Mesendoderm (in vitro differentiated cells): Measurements from ENCODE around the gene SLC16A4.

Source experiments
- DNase-seq: peaks from one replicate; pipeline ENCODE4 v3.0.0; 2013
- H2AK5ac ChIP-seq: 2 replicates; pipeline ENCODE4 v1.6.1; 2013; ENCODE audit warnings: low read length, inconsistent platforms
- H2BK120ac ChIP-seq: 2 replicates; pipeline ENCODE4 v1.6.1; 2013; ENCODE audit warnings: low read depth, mild to moderate bottlenecking, low read length, moderate library complexity, mixed read lengths
- H2BK15ac ChIP-seq: replicated peaks from 2 replicates; pipeline ENCODE4 v1.6.1; 2013; ENCODE audit warnings: low read depth, mild to moderate bottlenecking, moderate library complexity
- H2BK5ac ChIP-seq: 2 replicates; pipeline ENCODE4 v1.6.1; 2013; ENCODE audit warnings: low read length, inconsistent platforms
- H3K18ac ChIP-seq: 2 replicates; pipeline ENCODE4 v1.6.1; 2013; ENCODE audit warnings: mild to moderate bottlenecking, low read length, mixed read lengths
- H3K23ac ChIP-seq: one replicate; pipeline ENCODE4 v1.6.1; 2013; ENCODE audit warnings: low read length
- H3K27ac ChIP-seq: 2 replicates; pipeline ENCODE4 v1.5.1; 2013; ENCODE audit warnings: low read depth, mild to moderate bottlenecking, inconsistent platforms, low read length, moderate library complexity
- H3K27me3 ChIP-seq: 2 replicates; pipeline ENCODE4 v1.6.1; 2013; ENCODE audit warnings: low read length, control low read depth, mild to moderate bottlenecking, inconsistent platforms; ENCODE audit not compliant: insufficient read depth, poor library complexity
- H3K36me3 ChIP-seq: 2 replicates; pipeline ENCODE4 v1.6.1; 2013; ENCODE audit warnings: low read length, inconsistent platforms; ENCODE audit not compliant: control insufficient read depth, insufficient read depth
- H3K4ac ChIP-seq: one replicate; pipeline ENCODE4 v1.6.1; 2013; ENCODE audit warnings: low read depth, mild to moderate bottlenecking, low read length, moderate library complexity
- H3K4me1 ChIP-seq: 2 replicates; pipeline ENCODE4 v1.6.1; 2013; ENCODE audit warnings: low read depth, low read length, inconsistent platforms; ENCODE audit not compliant: control insufficient read depth
- H3K4me2 ChIP-seq: 2 replicates; pipeline ENCODE4 v1.6.1; 2013; ENCODE audit warnings: low read length
- H3K4me3 ChIP-seq: 2 replicates; pipeline ENCODE4 v1.5.1; 2013; ENCODE audit warnings: mild to moderate bottlenecking, low read length
- H3K56ac ChIP-seq: one replicate; pipeline ENCODE4 v1.6.1; 2013; ENCODE audit warnings: low read length
- H3K79me1 ChIP-seq: 2 replicates; pipeline ENCODE4 v1.6.1; 2013; ENCODE audit warnings: low read length, inconsistent platforms
- H3K79me2 ChIP-seq: 2 replicates; pipeline ENCODE4 v1.6.1; 2013; ENCODE audit warnings: mild to moderate bottlenecking, low read length; ENCODE audit not compliant: control insufficient read depth, insufficient read depth
- H3K9ac ChIP-seq: 2 replicates; pipeline ENCODE4 v1.6.1; 2013; ENCODE audit warnings: low read length, inconsistent platforms
- H4K5ac ChIP-seq: one replicate; pipeline ENCODE4 v1.6.1; 2013; ENCODE audit warnings: low read length
- H4K8ac ChIP-seq: one replicate; pipeline ENCODE4 v1.6.1; 2013; ENCODE audit warnings: low read depth, mild to moderate bottlenecking, control low read depth, low read length, moderate library complexity
- WGBS: extraction: QIAGEN DNeasy Blood & Tissue Kit; methylation state at CpG from one replicate; pipeline ENCODE4 v1.1.7; 2013; ENCODE audit warnings: low lambda C conversion rate, missing lambda C conversion rate; ENCODE audit not compliant: insufficient coverage; ENCODE audit errors: extremely low coverage; 5-methylcytosine and 5-hydroxymethylcytosine counted together

The SLC16A4 gene

DNA sequence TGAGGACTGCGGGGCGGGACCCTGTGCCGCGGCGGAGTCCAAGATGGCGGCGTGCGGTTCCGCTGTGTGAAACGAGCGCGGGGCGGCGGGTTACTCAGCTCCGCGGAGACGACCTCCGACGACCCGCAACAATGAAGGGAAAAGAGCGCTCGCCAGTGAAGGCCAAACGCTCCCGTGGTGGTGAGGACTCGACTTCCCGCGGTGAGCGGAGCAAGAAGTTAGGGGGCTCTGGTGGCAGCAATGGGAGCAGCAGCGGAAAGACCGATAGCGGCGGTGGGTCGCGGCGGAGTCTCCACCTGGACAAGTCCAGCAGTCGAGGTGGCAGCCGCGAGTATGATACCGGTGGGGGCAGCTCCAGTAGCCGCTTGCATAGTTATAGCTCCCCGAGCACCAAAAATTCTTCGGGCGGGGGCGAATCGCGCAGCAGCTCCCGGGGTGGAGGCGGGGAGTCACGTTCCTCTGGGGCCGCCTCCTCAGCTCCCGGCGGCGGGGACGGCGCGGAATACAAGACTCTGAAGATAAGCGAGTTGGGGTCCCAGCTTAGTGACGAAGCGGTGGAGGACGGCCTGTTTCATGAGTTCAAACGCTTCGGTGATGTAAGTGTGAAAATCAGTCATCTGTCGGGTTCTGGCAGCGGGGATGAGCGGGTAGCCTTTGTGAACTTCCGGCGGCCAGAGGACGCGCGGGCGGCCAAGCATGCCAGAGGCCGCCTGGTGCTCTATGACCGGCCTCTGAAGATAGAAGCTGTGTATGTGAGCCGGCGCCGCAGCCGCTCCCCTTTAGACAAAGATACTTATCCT is 51.2 kb downstream of the SLC16A4 start:
- H2BK5ac ChIP-seq = peak overlapping the region; percentile 92
- H3K4me1 ChIP-seq = peaks cover 8% of the 10 kb centered on the region
- peak overlapping the region; percentile 99 for H3K56ac ChIP-seq
- H2BK120ac ChIP-seq = peak overlapping the region; percentile 69
- peak overlapping the region; percentile 98 for H3K9ac ChIP-seq
- H2AK5ac ChIP-seq = no peak overlapping the region
- peak overlapping the region; percentile 89 for H3K4ac ChIP-seq
- WGBS = no CpG with 5 or more reads among the region's 77 CpGs
- H3K79me1 ChIP-seq = no peaks in the 10 kb centered on the region
- peak overlapping the region; percentile 84 for H3K27ac ChIP-seq
- no peak overlapping the region for H3K23ac ChIP-seq
- no peak overlapping the region for H4K8ac ChIP-seq
- peaks cover 51% of the 10 kb centered on the region for H3K79me2 ChIP-seq
- peak overlapping the region; percentile 88 for H3K4me2 ChIP-seq
- peaks cover 3% of the 10 kb centered on the region for H3K36me3 ChIP-seq
- no peaks in the 10 kb centered on the region for H3K27me3 ChIP-seq
- no peak overlapping the region for H4K5ac ChIP-seq
- peak overlapping the region; percentile 86 for H3K18ac ChIP-seq
- H2BK15ac ChIP-seq = no peak overlapping the region
- peak overlapping the region; percentile 98 for H3K4me3 ChIP-seq
- DNase-seq = peak; percentile 94

DNA sequence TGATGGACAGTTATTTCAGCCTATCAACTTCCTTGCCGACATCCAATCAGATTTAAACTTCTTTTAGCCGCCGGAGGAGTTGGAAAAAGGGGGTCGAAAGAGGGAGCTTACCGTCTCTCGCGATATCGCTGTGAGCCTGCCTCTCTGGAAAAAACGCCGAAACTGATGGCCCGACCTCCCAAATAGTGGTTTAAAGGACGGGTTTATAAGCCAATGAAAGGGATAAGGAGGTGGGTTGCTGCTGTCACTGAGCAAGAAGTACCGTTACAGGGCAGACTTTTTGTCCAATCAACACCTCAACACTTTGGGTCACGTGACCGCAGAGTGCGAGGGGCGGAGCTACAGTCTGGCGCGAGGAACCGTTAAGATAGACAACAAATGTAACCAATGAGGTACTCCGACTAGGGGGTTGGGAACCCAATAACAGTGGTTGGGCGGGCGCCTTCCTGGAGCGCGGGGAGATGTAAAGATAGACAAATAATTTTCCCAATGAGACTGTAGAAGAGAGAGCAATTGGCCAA is 51.9 kb downstream of the SLC16A4 start, which contains the start of gene RBM15:
TSS of gene RBM15 (plus strand) at position 492 of the 521 bp plus-strand sequence. CDS start at position 521, 29 bp downstream.
- peak; percentile 100 for DNase-seq
- peak within 1 kb of the TSS; percentile 88 for H3K4me2 ChIP-seq
- H3K18ac ChIP-seq = peak within 1 kb of the TSS; percentile 86
- H3K4me3 ChIP-seq = peak within 1 kb of the TSS; percentile 98
- peaks cover 46% of the 10 kb centered on the region for H3K79me2 ChIP-seq
- no CpG with 5 or more reads among the region's 25 CpGs for WGBS
- H3K36me3 ChIP-seq = peaks cover 3% of the 10 kb centered on the region
- H2AK5ac ChIP-seq = no peak within 1 kb of the TSS
- H2BK120ac ChIP-seq = peak within 1 kb of the TSS; percentile 69
- no peaks in the 10 kb centered on the region for H3K27me3 ChIP-seq
- no peak within 1 kb of the TSS for H3K23ac ChIP-seq
- peak within 1 kb of the TSS; percentile 91 for H3K27ac ChIP-seq
- peaks cover 8% of the 10 kb centered on the region for H3K4me1 ChIP-seq
- no peak within 1 kb of the TSS for H2BK15ac ChIP-seq
- H4K8ac ChIP-seq = no peak within 1 kb of the TSS
- H3K9ac ChIP-seq = peak within 1 kb of the TSS; percentile 98
- H3K4ac ChIP-seq = peak within 1 kb of the TSS; percentile 89
- no peaks in the 10 kb centered on the region for H3K79me1 ChIP-seq
- H2BK5ac ChIP-seq = peak within 1 kb of the TSS; percentile 92
- peak within 1 kb of the TSS; percentile 99 for H3K56ac ChIP-seq
- no peak within 1 kb of the TSS for H4K5ac ChIP-seq

DNA sequence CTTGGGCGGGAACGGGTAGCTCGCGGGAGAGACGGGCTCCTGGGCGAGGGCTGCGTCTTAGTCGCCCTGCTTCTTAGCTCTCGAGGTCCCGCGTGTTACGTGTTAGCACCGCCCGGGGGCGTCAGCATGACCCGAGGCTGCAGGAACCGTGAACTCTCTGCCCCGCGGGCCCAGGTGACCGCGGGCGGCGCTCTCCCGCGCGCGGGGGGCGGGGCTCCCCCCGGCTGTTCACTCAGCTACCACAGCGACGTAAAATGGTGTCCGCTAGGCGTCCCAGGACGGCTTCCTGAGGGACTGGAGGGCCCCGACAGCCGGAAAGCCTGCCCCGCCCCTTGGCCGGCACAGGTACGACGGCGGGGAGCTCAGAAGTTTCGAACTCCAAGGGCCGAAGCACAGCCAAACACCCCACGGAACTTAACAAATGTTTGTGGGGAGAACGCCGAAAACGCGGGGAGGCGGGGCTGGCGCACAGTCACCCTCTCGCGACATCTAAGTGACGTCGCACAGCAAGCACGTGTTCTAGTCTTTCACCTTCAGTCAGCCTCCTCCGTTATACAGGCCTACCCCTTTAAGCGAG is 52.4 kb downstream of the SLC16A4 start:
- Histone ChIP-seq H2BK120ac (no peak overlapping the region), H3K9ac (peak overlapping the region; percentile 81), H3K4me3 (peak overlapping the region; percentile 54), H2BK15ac (no peak overlapping the region), H2BK5ac (peak overlapping the region; percentile 3), H3K36me3 (peaks cover 3% of the 10 kb centered on the region), H3K27me3 (no peaks in the 10 kb centered on the region), H4K5ac (no peak overlapping the region), H3K56ac (peak overlapping the region; percentile 93), H3K79me1 (no peaks in the 10 kb centered on the region), H3K23ac (no peak overlapping the region), H3K4me2 (peak overlapping the region; percentile 76), H3K79me2 (peaks cover 40% of the 10 kb centered on the region), H3K4me1 (peaks cover 8% of the 10 kb centered on the region), H4K8ac (no peak overlapping the region), H3K27ac (peak overlapping the region; percentile 91), H3K18ac (peak overlapping the region; percentile 77), H3K4ac (peak overlapping the region; percentile 58), H2AK5ac (no peak overlapping the region)
- no peak for DNase-seq
- no CpG with 5 or more reads among the region's 57 CpGs for WGBS

DNA sequence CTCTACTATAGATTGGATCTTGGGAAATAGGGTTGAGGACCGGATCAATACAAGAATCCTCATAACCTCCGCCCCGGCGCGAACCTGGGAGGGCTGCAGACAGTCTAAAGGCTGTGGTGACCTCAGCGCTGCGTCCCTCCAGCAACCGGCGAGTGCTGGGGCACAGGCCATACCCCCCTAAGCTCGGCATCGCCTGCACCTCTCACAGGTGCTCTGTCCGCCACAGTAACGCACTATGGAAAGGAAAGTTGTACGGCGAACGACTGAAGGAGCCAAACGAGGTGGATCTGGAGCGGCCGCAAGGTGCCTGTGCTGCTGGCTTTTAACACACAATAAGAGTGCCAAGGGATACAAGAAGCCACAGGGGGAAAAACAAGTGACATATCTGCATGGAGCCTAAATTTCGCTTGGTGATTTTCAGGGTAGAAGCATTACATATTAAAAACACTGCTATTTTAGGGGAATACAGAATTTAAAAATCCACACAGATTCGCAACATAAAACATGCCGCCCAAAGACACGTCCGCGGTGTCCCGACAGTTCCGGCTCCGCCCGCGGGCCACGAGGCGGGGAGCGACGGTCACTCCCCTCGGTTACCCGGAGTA is 53.0 kb downstream of the SLC16A4 start:
- Histone ChIP-seq H3K56ac (peak overlapping the region; percentile 93), H3K23ac (no peak overlapping the region), H3K4me2 (peak overlapping the region; percentile 76), H3K18ac (peak overlapping the region; percentile 81), H3K27ac (peak overlapping the region; percentile 91), H3K36me3 (peaks cover 3% of the 10 kb centered on the region), H3K79me2 (peaks cover 34% of the 10 kb centered on the region), H4K8ac (no peak overlapping the region), H2AK5ac (no peak overlapping the region), H3K4ac (no peak overlapping the region), H3K27me3 (no peaks in the 10 kb centered on the region), H2BK15ac (no peak overlapping the region), H2BK5ac (peak overlapping the region; percentile 10), H3K9ac (peak overlapping the region; percentile 81), H2BK120ac (no peak overlapping the region), H4K5ac (no peak overlapping the region), H3K79me1 (no peaks in the 10 kb centered on the region), H3K4me3 (peak overlapping the region; percentile 54), H3K4me1 (peaks cover 8% of the 10 kb centered on the region)
- WGBS = no CpG with 5 or more reads among the region's 36 CpGs
- DNase-seq = peak; percentile 77

DNA sequence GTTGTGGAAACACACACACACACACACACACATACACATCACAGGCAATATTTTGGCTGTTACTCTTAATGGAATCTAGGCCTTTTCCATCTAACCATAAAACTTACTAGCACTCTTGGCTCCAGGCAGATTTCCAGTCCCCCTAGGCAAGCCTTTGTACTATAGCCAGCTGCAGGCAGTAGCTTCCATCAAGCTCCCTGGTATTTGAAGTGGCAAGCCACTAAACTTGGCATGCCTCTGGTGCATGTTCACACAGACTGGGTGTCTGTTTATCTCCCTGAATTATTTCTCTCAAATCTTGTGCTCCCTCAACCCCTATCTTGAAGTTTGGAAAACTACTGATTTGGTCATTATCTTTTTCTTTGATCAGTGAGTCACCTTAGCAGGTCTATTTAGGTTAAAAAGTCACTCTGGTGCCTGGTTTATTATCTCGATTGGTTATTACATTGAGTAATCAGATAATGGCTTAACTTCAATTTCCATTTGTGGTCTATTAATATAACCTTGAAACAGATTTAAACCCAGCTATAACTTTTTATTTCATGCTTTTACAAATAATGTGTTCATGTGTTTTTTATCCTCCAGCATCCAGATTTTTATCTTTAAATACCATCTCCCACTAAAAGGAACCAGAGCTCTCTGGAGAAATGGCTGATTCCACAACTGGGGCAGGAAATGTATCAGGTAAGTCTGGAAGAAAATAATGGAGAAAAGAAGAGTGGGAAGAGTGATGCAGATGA is 54.4 kb downstream of the SLC16A4 start:
- H3K27ac ChIP-seq = no peak overlapping the region
- no peak overlapping the region for H3K56ac ChIP-seq
- peaks cover 21% of the 10 kb centered on the region for H3K79me2 ChIP-seq
- no peaks in the 10 kb centered on the region for H3K27me3 ChIP-seq
- H2BK15ac ChIP-seq = no peak overlapping the region
- no peak overlapping the region for H3K23ac ChIP-seq
- peaks cover 8% of the 10 kb centered on the region for H3K4me1 ChIP-seq
- no peak overlapping the region for H3K4me3 ChIP-seq
- no peak overlapping the region for H3K4ac ChIP-seq
- H4K8ac ChIP-seq = no peak overlapping the region
- H2BK5ac ChIP-seq = no peak overlapping the region
- no peak overlapping the region for H3K9ac ChIP-seq
- DNase-seq = peak; percentile 58
- WGBS = no CpG with 5 or more reads among the region's 1 CpG
- no peak overlapping the region for H2BK120ac ChIP-seq
- no peak overlapping the region for H2AK5ac ChIP-seq
- no peak overlapping the region for H3K4me2 ChIP-seq
- H4K5ac ChIP-seq = no peak overlapping the region
- no peaks in the 10 kb centered on the region for H3K79me1 ChIP-seq
- H3K18ac ChIP-seq = no peak overlapping the region
- peaks cover 3% of the 10 kb centered on the region for H3K36me3 ChIP-seq
